Activated naive CD4-positive, alpha-beta T cell (primary cell): Measurements from ENCODE around the gene PNLIP.

Experiments used
- DNase-seq, 4 experiments: peaks; one replicate each; lab custom pipeline; 2025; lab: John Stamatoyannopoulos, UW

Gene PNLIP

GRCh38 chr10:116545756-116546155 lies at the start of gene PNLIP:
PNLIP (plus strand) TSS chr10:116545931; CDS start chr10:116546093, 162 bp downstream.
- DNase-seq: no peak

- no peak for DNase-seq
Measured at GRCh38 chr10:116504786-116505185, 40.9 kb upstream of the PNLIP start.

- DNase-seq: no peak
Measured at GRCh38 chr10:116510565-116510964, 35.2 kb upstream of the PNLIP start.

- no peak for DNase-seq
Measured at GRCh38 chr10:116511365-116511764, 34.4 kb upstream of the PNLIP start.

- no peak for DNase-seq
Measured at GRCh38 chr10:116521424-116522290, 24.1 kb upstream of the PNLIP start.

GRCh38 chr10:116522803-116523381 lies 22.8 kb upstream of the PNLIP start:
- no peak for DNase-seq

- DNase-seq: no peak
Measured at GRCh38 chr10:116524736-116525135, 21.0 kb upstream of the PNLIP start.

- DNase-seq: no peak
Measured at GRCh38 chr10:116526219-116526618, 19.5 kb upstream of the PNLIP start.

GRCh38 chr10:116536810-116537209 lies 8.9 kb upstream of the PNLIP start:
- DNase-seq: no peak

- DNase-seq: no peak
Measured at GRCh38 chr10:116538456-116538855, 7.3 kb upstream of the PNLIP start.

- DNase-seq: no peak
Measured at GRCh38 chr10:116538992-116539391, 6.7 kb upstream of the PNLIP start.

- DNase-seq: no peak
Measured at GRCh38 chr10:116540814-116541213, 4.9 kb upstream of the PNLIP start.

GRCh38 chr10:116542007-116542677 lies 3.6 kb upstream of the PNLIP start:
- DNase-seq: no peak

GRCh38 chr10:116545122-116545521 lies 609 bp upstream of the PNLIP start:
- no peak for DNase-seq

GRCh38 chr10:116548301-116548700 lies 2.6 kb downstream of the PNLIP start:
- DNase-seq: no peak

GRCh38 chr10:116553378-116553980 lies 7.7 kb downstream of the PNLIP start:
- DNase-seq: no peak

- DNase-seq: no peak
Measured at GRCh38 chr10:116554628-116555027, 8.9 kb downstream of the PNLIP start.

- no peak for DNase-seq
Measured at GRCh38 chr10:116555880-116556279, 10.1 kb downstream of the PNLIP start.

GRCh38 chr10:116557305-116557880 lies 11.7 kb downstream of the PNLIP start:
- no peak for DNase-seq

GRCh38 chr10:116565534-116565933 lies 19.8 kb downstream of the PNLIP start:
- DNase-seq: no peak

- no peak for DNase-seq
Measured at GRCh38 chr10:116566932-116567331, 21.2 kb downstream of the PNLIP start.

- no peak for DNase-seq
Measured at GRCh38 chr10:116567335-116567734, 21.6 kb downstream of the PNLIP start.
